Measurements from ENCODE around the gene UQCRH.

DNA sequence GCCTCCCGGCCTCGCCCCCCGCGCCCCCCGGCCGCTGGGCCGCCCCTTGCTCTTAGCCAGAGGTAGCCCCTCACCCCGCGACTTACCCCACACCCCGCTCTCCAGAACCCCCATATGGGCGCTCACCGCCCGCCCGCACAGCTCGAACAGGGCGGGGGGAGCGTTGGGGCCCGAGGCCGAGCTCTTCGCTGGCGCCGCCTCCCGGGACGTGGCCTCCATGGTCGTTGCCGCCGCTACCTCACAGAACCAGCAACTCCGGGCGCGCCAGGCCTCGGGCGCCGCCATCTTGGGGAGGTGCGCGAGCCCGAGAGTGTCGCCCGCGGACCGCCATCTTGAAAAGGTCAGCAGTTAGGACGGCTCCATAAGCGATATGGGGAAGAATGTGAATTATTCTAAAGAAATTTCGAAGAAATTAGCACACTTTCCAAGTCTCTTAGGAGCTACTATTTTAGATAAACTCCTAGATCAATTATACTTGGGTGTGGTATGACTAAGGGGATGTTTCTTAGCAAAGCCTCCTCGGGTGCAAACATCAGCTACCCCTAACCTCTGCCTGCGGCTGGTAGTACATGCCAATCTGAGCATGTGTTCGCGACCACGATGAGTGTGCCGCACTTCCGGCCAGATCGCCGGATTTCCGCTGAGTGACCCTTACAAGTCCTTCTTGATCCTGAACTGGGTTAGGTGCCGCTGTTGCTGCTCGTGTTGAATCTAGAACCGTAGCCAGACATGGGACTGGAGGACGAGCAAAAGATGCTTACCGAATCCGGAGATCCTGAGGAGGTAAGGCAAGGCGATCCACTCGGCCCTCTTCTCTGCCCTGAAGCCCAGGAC lies at the start of gene UQCRH, which contains the start of gene LRRC41:
- TF ChIP-seq CTCF (IDR thresholded peaks at IDR 0.05; ENCODE audit: low read depth, low read length) (no peak), EZH2phosphoT487 (IDR thresholded peaks at IDR 0.05; ENCODE audit: low read depth) (no peak)

Data from OCI-LY3 (cell line).